ENCODE data around the gene ZNF556.

- no peak for TF ChIP-seq CTCF (IDR thresholded peaks at IDR 0.05; ENCODE audit: poor library complexity)
- no peak for TF ChIP-seq EZH2phosphoT487 (IDR thresholded peaks at IDR 0.05; ENCODE audit: low read depth, severe bottlenecking, unreplicated experiment)
- TF ChIP-seq EZH2 (IDR thresholded peaks at IDR 0.05; ENCODE audit: borderline replicate concordance): no peak
Measured at GRCh38 chr19:2922987-2923386, 55.9 kb downstream of the ZNF556 start.

Data from hepatocyte (in vitro differentiated cells).